Activated T-cell treated with anti-CD3 and anti-CD28 coated beads, Interleukin-2, amount 50 U/mL, for 72 hours (primary cell): ENCODE data around the gene KIDINS220. TPM values are rescaled to one million over a fixed set of nuclear protein-coding genes. Genes with fewer than 3 reads are reported as not detected.

ENCODE experiments used
- ATAC-seq, 2 donors: fragments of 150-1000 bp; cut with Tn5 transposase; replicated peaks in 1 of 2; 2 replicates each; pipeline ENCODE4 v1.10.0; 2021; ENCODE audit warnings: moderate library complexity in 2 of 2, mild to moderate bottlenecking in 1 of 2
- DNase-seq, 2 donors: peaks; one replicate each; pipeline ENCODE4 v3.0.0; 2021 to 2022; ENCODE audit warnings: mixed read lengths in 1 of 2
- H3K27ac Mint-ChIP-seq: one replicate; pipeline ENCODE4 v1.8.0; 2022; ENCODE audit warnings: mild to moderate bottlenecking, moderate library complexity, mixed read lengths
- H3K27me3 Mint-ChIP-seq: one replicate; pipeline ENCODE4 v1.8.0; 2022; ENCODE audit warnings: low read depth, mixed read lengths
- H3K36me3 Mint-ChIP-seq, 2 donors: one replicate each; pipeline ENCODE4 v1.8.0; 2022; ENCODE audit warnings: mixed read lengths in 2 of 2, mild to moderate bottlenecking in 1 of 2; ENCODE audit not compliant: insufficient read depth in 2 of 2
- H3K4me1 Mint-ChIP-seq: one replicate; pipeline ENCODE4 v1.8.0; 2022; ENCODE audit warnings: low read depth, mixed read lengths
- H3K4me3 Mint-ChIP-seq, 2 donors: one replicate each; pipeline ENCODE4 v1.8.0; 2022; ENCODE audit warnings: mild to moderate bottlenecking in 2 of 2, mixed read lengths in 2 of 2, moderate library complexity in 2 of 2
- H3K9me3 Mint-ChIP-seq, 2 donors: one replicate each; pipeline ENCODE4 v1.8.0; 2022; ENCODE audit warnings: mixed read lengths in 2 of 2
- total RNA-seq, 2 donors: library from RNA; stranded (reverse); gene quantifications; one replicate each; pipeline ENCODE4 v1.2.3, GENCODE V29; 2022

Gene KIDINS220
- total RNA-seq, 2 donors from 2014 or later, result 31.4 to 39.6 TPM

GRCh38 chr2:8862230-8862629, 24.8 kb upstream of the KIDINS220 start:
- ATAC-seq, result no peak
- Mint-ChIP-seq H3K27ac (no peak overlapping the region), H3K36me3 (no peaks in the 10 kb centered on the region), H3K4me1 (no peaks in the 10 kb centered on the region), H3K9me3 (no peaks in the 10 kb centered on the region), H3K4me3 (no peak overlapping the region), H3K27me3 (no peaks in the 10 kb centered on the region)
- no peak for DNase-seq

- H3K4me3 Mint-ChIP-seq, result no peak overlapping the region
- no peak for DNase-seq
Measured at GRCh38 chr2:8861797-8862196, 24.4 kb upstream of the KIDINS220 start.

GRCh38 chr2:8860239-8860638, 22.8 kb upstream of the KIDINS220 start:
- Mint-ChIP-seq H3K36me3 (no peaks in the 10 kb centered on the region), H3K27me3 (no peaks in the 10 kb centered on the region), H3K4me3 (no peak overlapping the region), H3K9me3 (no peaks in the 10 kb centered on the region), H3K4me1 (no peaks in the 10 kb centered on the region), H3K27ac (no peak overlapping the region)
- ATAC-seq (peak; percentile 50 to 60), DNase-seq (no peak)

More at GRCh38 chr2:8861797-8862196, 24.4 kb upstream of the KIDINS220 start:
- H3K4me1 Mint-ChIP-seq, result no peaks in the 10 kb centered on the region
- ATAC-seq, result no peak
- H3K27ac Mint-ChIP-seq, result no peak overlapping the region
- H3K9me3 Mint-ChIP-seq, result no peaks in the 10 kb centered on the region
- no peaks in the 10 kb centered on the region for H3K27me3 Mint-ChIP-seq
- no peaks in the 10 kb centered on the region for H3K36me3 Mint-ChIP-seq

- Mint-ChIP-seq H3K27me3 (no peaks in the 10 kb centered on the region), H3K4me3 (no peak overlapping the region), H3K4me1 (no peaks in the 10 kb centered on the region), H3K27ac (no peak overlapping the region), H3K36me3 (no peaks in the 10 kb centered on the region), H3K9me3 (no peaks in the 10 kb centered on the region)
- DNase-seq, result no peak
- ATAC-seq, result no peak
Measured at GRCh38 chr2:8858910-8859309, 21.5 kb upstream of the KIDINS220 start.

GRCh38 chr2:8858264-8858663, 20.9 kb upstream of the KIDINS220 start:
- Mint-ChIP-seq H3K4me1 (no peaks in the 10 kb centered on the region), H3K4me3 (no peak overlapping the region), H3K27me3 (no peaks in the 10 kb centered on the region), H3K9me3 (no peaks in the 10 kb centered on the region), H3K27ac (no peak overlapping the region), H3K36me3 (no peaks in the 10 kb centered on the region)
- no peak for ATAC-seq
- no peak for DNase-seq

- no peak overlapping the region for H3K27ac Mint-ChIP-seq
Measured at GRCh38 chr2:8857709-8858108, 20.3 kb upstream of the KIDINS220 start.

GRCh38 chr2:8856176-8856575, 18.8 kb upstream of the KIDINS220 start:
- Mint-ChIP-seq H3K4me1 (no peaks in the 10 kb centered on the region), H3K27ac (no peak overlapping the region)
- no peak for ATAC-seq

More at GRCh38 chr2:8857709-8858108, 20.3 kb upstream of the KIDINS220 start:
- ATAC-seq (no peak), DNase-seq (no peak)
- H3K9me3 Mint-ChIP-seq, result no peaks in the 10 kb centered on the region
- no peaks in the 10 kb centered on the region for H3K36me3 Mint-ChIP-seq
- H3K4me3 Mint-ChIP-seq, result no peak overlapping the region
- no peaks in the 10 kb centered on the region for H3K27me3 Mint-ChIP-seq
- no peaks in the 10 kb centered on the region for H3K4me1 Mint-ChIP-seq

GRCh38 chr2:8855010-8855409, 17.6 kb upstream of the KIDINS220 start:
- DNase-seq (no peak), ATAC-seq (no peak)
- no peak overlapping the region for H3K27ac Mint-ChIP-seq
- H3K36me3 Mint-ChIP-seq, result no peaks in the 10 kb centered on the region
- no peaks in the 10 kb centered on the region for H3K9me3 Mint-ChIP-seq
- H3K27me3 Mint-ChIP-seq, result peaks cover 4% of the 10 kb centered on the region
- no peaks in the 10 kb centered on the region for H3K4me1 Mint-ChIP-seq
- H3K4me3 Mint-ChIP-seq, result no peak overlapping the region

More at GRCh38 chr2:8856176-8856575, 18.8 kb upstream of the KIDINS220 start:
- Mint-ChIP-seq H3K36me3 (no peaks in the 10 kb centered on the region), H3K9me3 (no peaks in the 10 kb centered on the region), H3K27me3 (no peaks in the 10 kb centered on the region), H3K4me3 (no peak overlapping the region)
- no peak for DNase-seq

GRCh38 chr2:8853426-8853825, 16.0 kb upstream of the KIDINS220 start:
- Mint-ChIP-seq H3K27me3 (peaks cover 9% of the 10 kb centered on the region), H3K4me3 (no peak overlapping the region), H3K4me1 (no peaks in the 10 kb centered on the region), H3K9me3 (no peaks in the 10 kb centered on the region), H3K27ac (no peak overlapping the region), H3K36me3 (no peaks in the 10 kb centered on the region)
- ATAC-seq, result no peak
- DNase-seq, result no peak

- no peak overlapping the region for H3K27ac Mint-ChIP-seq
- H3K36me3 Mint-ChIP-seq, result no peaks in the 10 kb centered on the region
- H3K27me3 Mint-ChIP-seq, result peaks cover 9% of the 10 kb centered on the region
- no peak overlapping the region for H3K4me3 Mint-ChIP-seq
- no peaks in the 10 kb centered on the region for H3K9me3 Mint-ChIP-seq
- no peak for DNase-seq
- H3K4me1 Mint-ChIP-seq, result no peaks in the 10 kb centered on the region
- ATAC-seq, result no peak
Measured at GRCh38 chr2:8851811-8852560, 14.6 kb upstream of the KIDINS220 start.

GRCh38 chr2:8850845-8851487, 13.6 kb upstream of the KIDINS220 start:
- DNase-seq (no peak), ATAC-seq (no peak)
- Mint-ChIP-seq H3K27me3 (peaks cover 17% of the 10 kb centered on the region), H3K27ac (no peak overlapping the region), H3K9me3 (no peaks in the 10 kb centered on the region), H3K4me1 (no peaks in the 10 kb centered on the region), H3K36me3 (no peaks in the 10 kb centered on the region), H3K4me3 (no peak overlapping the region)

GRCh38 chr2:8849327-8849726, 11.9 kb upstream of the KIDINS220 start:
- H3K27ac Mint-ChIP-seq, result no peak overlapping the region
- H3K4me1 Mint-ChIP-seq, result no peaks in the 10 kb centered on the region
- ATAC-seq (no peak), DNase-seq (no peak)
- no peak overlapping the region for H3K4me3 Mint-ChIP-seq
- no peaks in the 10 kb centered on the region for H3K36me3 Mint-ChIP-seq
- no peaks in the 10 kb centered on the region for H3K9me3 Mint-ChIP-seq
- peaks cover 24% of the 10 kb centered on the region for H3K27me3 Mint-ChIP-seq

- no peak for DNase-seq
- Mint-ChIP-seq H3K27me3 (peaks cover 24% of the 10 kb centered on the region), H3K9me3 (no peaks in the 10 kb centered on the region), H3K4me3 (no peak overlapping the region), H3K27ac (no peak overlapping the region), H3K36me3 (no peaks in the 10 kb centered on the region), H3K4me1 (no peaks in the 10 kb centered on the region)
- ATAC-seq, result no peak
Measured at GRCh38 chr2:8848328-8849100, 11.1 kb upstream of the KIDINS220 start.
